Ovary (tissue), 3 donors: ENCODE results near the gene PRRT2.
"Not testable (repeated sequence)": the region's sequence is repeated elsewhere in the genome, so short reads cannot be mapped to it uniquely, and the experiment has no call there.

ENCODE experiments used
- CTCF ChIP-seq, 3 donors: fragments of 450-650 bp in 2 of 3; fragments of 200-600 bp in 1 of 3; IDR thresholded peaks; one replicate each; pipeline versions ENCODE4 v1.5.1 to v1.8.0; 2016 to 2022; ENCODE audit warnings: antibody characterized with exemption in 3 of 3, mild to moderate bottlenecking in 1 of 3
- EP300 ChIP-seq: sonication (generic); formaldehyde crosslinking; IDR thresholded peaks from one replicate; pipeline ENCODE4 v1.6.1; 2017; ENCODE audit warnings: antibody characterized with exemption
- POLR2A ChIP-seq: fragments of 450-650 bp; IDR thresholded peaks from one replicate; pipeline ENCODE4 v1.6.1; 2017; ENCODE audit warnings: antibody characterized with exemption, mild to moderate bottlenecking, moderate library complexity
- donor health status: DM: no; HTN: no; CAD: no.

- TF ChIP-seq CTCF (IDR thresholded peaks at IDR 0.05); POLR2A; EP300: not testable (repeated sequence)
Measured at GRCh38 chr16:29783094-29783953, 28.7 kb upstream of the PRRT2 start.
